Measurements from ENCODE around the gene WFDC2.
A peak's percentile ranks its signal among the peaks of the same experiment; 100 is the strongest.
"Not testable (repeated sequence)": the region's sequence is repeated elsewhere in the genome, so short reads cannot be mapped to it uniquely, and the experiment has no call there.

The WFDC2 gene

DNA sequence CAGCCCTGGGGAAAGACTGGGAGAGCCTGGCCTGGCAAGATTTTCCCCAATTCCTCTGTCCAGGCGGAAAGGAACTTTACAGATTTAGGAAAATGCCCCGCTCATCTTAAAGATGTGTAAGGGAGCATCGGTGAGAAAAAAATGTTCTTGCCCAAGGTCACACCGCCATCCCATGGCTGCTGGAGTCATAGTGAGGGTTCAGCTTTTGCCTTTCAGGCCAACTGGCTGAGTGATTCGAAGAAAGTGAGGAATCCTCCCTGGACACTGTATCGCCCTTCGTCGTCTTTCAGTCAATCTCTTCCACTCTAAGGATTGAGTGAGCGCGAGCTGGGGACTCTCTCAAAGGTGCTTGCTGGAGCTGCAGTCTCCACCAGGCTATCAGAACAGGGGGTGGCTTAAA lies 1.4 kb downstream of the WFDC2 start:
- H3K36me3 ChIP-seq (ENCODE audit: control insufficient read depth, insufficient read depth, low read length), result no peaks in the 10 kb centered on the region
- no peak overlapping the region for H3K27ac ChIP-seq (ENCODE audit: low read depth, low read length)
- peaks cover 11% of the 10 kb centered on the region for H3K4me1 ChIP-seq (ENCODE audit: control insufficient read depth, insufficient read depth, low read length)
- peak overlapping the region; percentile 26 for H3K9ac ChIP-seq (ENCODE audit: low read depth, low read length)
- H3K9me3 ChIP-seq (ENCODE audit: control insufficient read depth, insufficient read depth, low read length), result no peaks in the 10 kb centered on the region
- peak overlapping the region; percentile 67 for H3K4me3 ChIP-seq (ENCODE audit: low read depth, low read length)
- H3K27me3 ChIP-seq (ENCODE audit: control insufficient read depth, insufficient read depth, low read length), result peaks cover 25% of the 10 kb centered on the region

DNA sequence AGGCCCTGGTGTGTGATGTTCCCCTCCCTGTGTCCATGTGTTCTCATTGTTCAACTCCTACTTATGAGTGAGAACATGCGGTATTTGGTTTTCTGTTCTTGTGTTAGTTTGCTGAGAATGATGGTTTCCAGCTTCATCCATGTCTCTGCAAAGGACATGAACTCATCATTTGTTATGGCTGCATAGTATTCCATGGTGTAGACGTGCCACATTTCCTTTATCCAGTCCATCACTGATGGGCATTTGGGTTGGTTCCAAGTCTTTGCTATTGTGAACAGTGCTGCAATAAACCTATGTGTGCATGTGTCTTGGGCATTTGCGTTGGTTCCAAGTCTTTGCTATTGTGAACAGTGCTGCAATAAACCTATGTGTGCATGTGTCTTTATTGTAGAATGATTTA lies 2.7 kb downstream of the WFDC2 start:
- not testable (repeated sequence) for H3K27ac ChIP-seq (ENCODE audit: low read depth, low read length); H3K4me3 ChIP-seq (ENCODE audit: low read depth, low read length); H3K9me3 ChIP-seq (ENCODE audit: control insufficient read depth, insufficient read depth, low read length); H3K36me3 ChIP-seq (ENCODE audit: control insufficient read depth, insufficient read depth, low read length); H3K9ac ChIP-seq (ENCODE audit: low read depth, low read length); H3K4me1 ChIP-seq (ENCODE audit: control insufficient read depth, insufficient read depth, low read length)
- peaks cover 25% of the 10 kb centered on the region for H3K27me3 ChIP-seq (ENCODE audit: control insufficient read depth, insufficient read depth, low read length)

DNA sequence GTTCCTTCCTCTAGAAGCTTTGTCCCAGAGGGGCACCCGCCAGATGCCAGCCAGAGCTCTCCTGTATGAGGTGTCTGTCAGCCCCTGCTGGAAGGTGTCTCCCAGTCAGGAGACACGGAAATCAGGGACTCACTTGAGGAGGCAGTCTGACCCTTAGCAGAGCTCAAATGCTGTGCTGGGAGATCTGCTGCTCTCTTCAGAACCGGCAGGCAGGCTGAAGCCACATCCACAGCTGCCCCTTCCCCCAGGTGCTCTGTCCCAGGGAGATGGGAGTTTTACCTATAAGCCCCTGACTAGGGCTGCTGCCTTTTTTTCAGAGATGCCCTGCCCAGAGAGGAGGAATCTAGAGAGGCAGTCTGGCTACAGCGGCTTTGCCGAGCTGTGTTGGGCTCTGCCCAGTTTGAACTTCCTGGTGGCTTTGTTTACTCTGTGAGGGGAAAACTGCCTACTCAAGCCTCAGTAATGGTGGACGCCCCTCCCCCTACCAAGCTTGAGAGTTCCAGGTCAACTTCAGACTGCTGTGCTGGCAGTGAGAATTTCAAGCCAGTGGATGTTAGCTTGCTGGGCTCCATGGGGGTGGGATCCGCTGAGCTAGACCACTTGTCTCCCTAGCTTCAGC lies 8.1 kb downstream of the WFDC2 start:
- not testable (repeated sequence) for H3K36me3 ChIP-seq (ENCODE audit: control insufficient read depth, insufficient read depth, low read length); H3K27ac ChIP-seq (ENCODE audit: low read depth, low read length); H3K9me3 ChIP-seq (ENCODE audit: control insufficient read depth, insufficient read depth, low read length); H3K4me3 ChIP-seq (ENCODE audit: low read depth, low read length); H3K27me3 ChIP-seq (ENCODE audit: control insufficient read depth, insufficient read depth, low read length); H3K4me1 ChIP-seq (ENCODE audit: control insufficient read depth, insufficient read depth, low read length); H3K9ac ChIP-seq (ENCODE audit: low read depth, low read length)

DNA sequence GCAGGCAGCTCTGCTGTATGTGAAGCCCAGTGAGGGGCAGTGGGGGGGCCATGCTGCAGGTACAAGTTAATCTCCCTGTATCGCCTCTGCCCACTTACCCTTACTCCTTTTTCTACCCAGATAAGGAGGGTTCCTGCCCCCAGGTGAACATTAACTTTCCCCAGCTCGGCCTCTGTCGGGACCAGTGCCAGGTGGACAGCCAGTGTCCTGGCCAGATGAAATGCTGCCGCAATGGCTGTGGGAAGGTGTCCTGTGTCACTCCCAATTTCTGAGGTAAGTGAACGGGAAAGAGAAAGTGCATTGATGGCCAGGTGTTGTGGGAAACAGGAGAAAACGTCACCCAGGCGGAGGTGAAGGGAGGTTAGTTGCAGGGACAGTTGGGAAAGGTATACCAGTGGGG lies 10.3 kb downstream of the WFDC2 start:
- Histone ChIP-seq H3K9me3 (ENCODE audit: control insufficient read depth, insufficient read depth, low read length) (no peaks in the 10 kb centered on the region), H3K4me1 (ENCODE audit: control insufficient read depth, insufficient read depth, low read length) (peaks cover 7% of the 10 kb centered on the region), H3K27ac (ENCODE audit: low read depth, low read length) (no peak overlapping the region), H3K9ac (ENCODE audit: low read depth, low read length) (no peak overlapping the region), H3K27me3 (ENCODE audit: control insufficient read depth, insufficient read depth, low read length) (no peaks in the 10 kb centered on the region), H3K4me3 (ENCODE audit: low read depth, low read length) (no peak overlapping the region), H3K36me3 (ENCODE audit: control insufficient read depth, insufficient read depth, low read length) (no peaks in the 10 kb centered on the region)

DNA sequence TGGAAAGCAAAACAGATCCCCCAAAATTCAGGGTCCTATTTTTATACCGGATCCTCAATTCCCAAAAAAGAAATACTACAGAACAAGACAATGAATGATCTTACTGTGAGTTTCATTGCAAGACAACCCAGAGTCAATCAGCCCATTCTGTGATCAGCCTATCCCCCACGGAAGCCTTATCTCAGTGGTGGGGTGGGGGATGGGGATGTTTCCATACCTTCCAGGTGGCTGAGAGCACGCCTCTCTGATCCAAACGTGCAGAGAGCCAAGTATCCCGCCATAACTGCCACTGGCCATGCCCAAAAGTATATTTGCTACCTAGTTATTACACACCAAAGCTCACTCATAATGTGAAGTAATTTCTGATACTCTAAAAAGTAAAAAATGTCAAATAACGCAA lies 15.1 kb downstream of the WFDC2 start:
- Histone ChIP-seq H3K4me3 (ENCODE audit: low read depth, low read length) (no peak overlapping the region), H3K27me3 (ENCODE audit: control insufficient read depth, insufficient read depth, low read length) (no peaks in the 10 kb centered on the region), H3K36me3 (ENCODE audit: control insufficient read depth, insufficient read depth, low read length) (no peaks in the 10 kb centered on the region)

DNA sequence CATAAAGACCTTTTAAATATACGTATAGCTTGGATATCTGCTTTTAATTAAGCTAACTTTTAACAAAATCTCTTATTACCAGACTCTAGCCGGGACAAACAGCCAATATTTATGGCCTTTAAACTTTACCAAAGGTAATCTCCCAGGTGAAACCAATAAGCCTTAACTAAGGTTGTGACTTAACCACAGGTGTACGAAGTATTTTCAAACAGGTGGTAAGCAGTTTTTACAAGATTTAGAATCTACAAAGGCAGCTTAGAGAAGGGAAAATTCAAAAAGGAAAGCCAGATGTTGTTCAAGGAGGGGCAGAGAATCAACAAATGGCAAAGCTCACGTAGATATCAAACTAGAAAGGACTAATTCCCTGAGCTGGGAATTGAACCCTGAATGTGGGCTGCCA lies 15.8 kb downstream of the WFDC2 start:
- no peak overlapping the region for H3K9ac ChIP-seq (ENCODE audit: low read depth, low read length)
- H3K36me3 ChIP-seq (ENCODE audit: control insufficient read depth, insufficient read depth, low read length), result no peaks in the 10 kb centered on the region
- H3K27me3 ChIP-seq (ENCODE audit: control insufficient read depth, insufficient read depth, low read length), result no peaks in the 10 kb centered on the region
- H3K27ac ChIP-seq (ENCODE audit: low read depth, low read length), result no peak overlapping the region
- no peaks in the 10 kb centered on the region for H3K9me3 ChIP-seq (ENCODE audit: control insufficient read depth, insufficient read depth, low read length)
- peaks cover 13% of the 10 kb centered on the region for H3K4me1 ChIP-seq (ENCODE audit: control insufficient read depth, insufficient read depth, low read length)
- H3K4me3 ChIP-seq (ENCODE audit: low read depth, low read length), result no peak overlapping the region

More for the DNA sequence above, 15.1 kb downstream of the WFDC2 start:
- peaks cover 13% of the 10 kb centered on the region for H3K4me1 ChIP-seq (ENCODE audit: control insufficient read depth, insufficient read depth, low read length)
- no peaks in the 10 kb centered on the region for H3K9me3 ChIP-seq (ENCODE audit: control insufficient read depth, insufficient read depth, low read length)
- no peak overlapping the region for H3K9ac ChIP-seq (ENCODE audit: low read depth, low read length)
- H3K27ac ChIP-seq (ENCODE audit: low read depth, low read length), result no peak overlapping the region

DNA sequence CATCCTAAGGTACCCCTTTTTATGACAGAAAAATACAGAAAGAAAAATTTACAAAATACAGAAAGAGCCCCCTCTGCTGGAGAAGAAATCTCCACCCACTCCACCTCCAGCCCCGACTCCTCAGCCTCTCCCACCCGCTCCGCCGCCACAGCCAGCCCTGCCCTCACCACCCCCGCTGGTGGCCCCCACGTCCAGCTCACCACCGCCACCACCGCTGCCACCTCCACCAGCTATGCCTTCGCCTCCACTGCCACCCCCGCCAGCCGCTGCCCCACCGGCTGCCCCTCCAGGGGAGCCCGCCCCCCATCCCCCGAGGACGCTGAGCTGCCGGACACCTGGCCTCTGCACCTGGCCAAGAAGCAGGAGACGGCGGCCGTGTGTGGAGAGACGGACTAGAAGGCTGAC lies 17.7 kb downstream of the WFDC2 start:
- Histone ChIP-seq H3K4me3 (ENCODE audit: low read depth, low read length) (peak overlapping the region; percentile 34; the same call in 1 of the 2 replicates), H3K27ac (ENCODE audit: low read depth, low read length) (no peak overlapping the region)

DNA sequence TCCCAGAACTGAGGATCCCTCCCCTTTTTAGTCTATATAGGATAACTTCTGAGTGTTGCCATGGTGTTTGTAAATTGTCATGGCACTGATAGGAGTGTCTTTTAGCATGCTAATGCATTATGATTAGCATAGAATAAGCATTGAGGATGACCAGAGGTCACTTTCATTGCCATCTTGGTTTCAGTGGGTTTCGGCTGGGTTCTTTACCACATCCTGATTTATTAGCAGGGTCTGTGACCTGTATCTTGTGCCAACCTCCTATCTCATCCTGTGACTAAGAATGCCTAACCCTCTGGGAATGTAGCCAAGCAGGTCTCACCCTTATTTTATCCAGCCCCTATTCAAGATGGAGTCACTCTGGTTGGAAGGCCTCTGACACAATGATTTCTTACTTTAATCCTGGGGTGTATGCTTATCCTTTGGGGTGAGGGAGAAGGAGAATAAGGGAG lies 19.6 kb downstream of the WFDC2 start:
- no peak overlapping the region for H3K9ac ChIP-seq (ENCODE audit: low read depth, low read length)
- H3K36me3 ChIP-seq (ENCODE audit: control insufficient read depth, insufficient read depth, low read length), result no peaks in the 10 kb centered on the region
- peaks cover 13% of the 10 kb centered on the region for H3K4me1 ChIP-seq (ENCODE audit: control insufficient read depth, insufficient read depth, low read length)
- H3K27ac ChIP-seq (ENCODE audit: low read depth, low read length), result no peak overlapping the region
- H3K9me3 ChIP-seq (ENCODE audit: control insufficient read depth, insufficient read depth, low read length), result no peaks in the 10 kb centered on the region
- H3K4me3 ChIP-seq (ENCODE audit: low read depth, low read length), result no peak overlapping the region
- no peaks in the 10 kb centered on the region for H3K27me3 ChIP-seq (ENCODE audit: control insufficient read depth, insufficient read depth, low read length)

More for the DNA sequence above, 17.7 kb downstream of the WFDC2 start:
- Histone ChIP-seq H3K4me1 (ENCODE audit: control insufficient read depth, insufficient read depth, low read length) (peaks cover 13% of the 10 kb centered on the region), H3K9me3 (ENCODE audit: control insufficient read depth, insufficient read depth, low read length) (no peaks in the 10 kb centered on the region), H3K36me3 (ENCODE audit: control insufficient read depth, insufficient read depth, low read length) (no peaks in the 10 kb centered on the region), H3K27me3 (ENCODE audit: control insufficient read depth, insufficient read depth, low read length) (no peaks in the 10 kb centered on the region), H3K9ac (ENCODE audit: low read depth, low read length) (no peak overlapping the region)

DNA sequence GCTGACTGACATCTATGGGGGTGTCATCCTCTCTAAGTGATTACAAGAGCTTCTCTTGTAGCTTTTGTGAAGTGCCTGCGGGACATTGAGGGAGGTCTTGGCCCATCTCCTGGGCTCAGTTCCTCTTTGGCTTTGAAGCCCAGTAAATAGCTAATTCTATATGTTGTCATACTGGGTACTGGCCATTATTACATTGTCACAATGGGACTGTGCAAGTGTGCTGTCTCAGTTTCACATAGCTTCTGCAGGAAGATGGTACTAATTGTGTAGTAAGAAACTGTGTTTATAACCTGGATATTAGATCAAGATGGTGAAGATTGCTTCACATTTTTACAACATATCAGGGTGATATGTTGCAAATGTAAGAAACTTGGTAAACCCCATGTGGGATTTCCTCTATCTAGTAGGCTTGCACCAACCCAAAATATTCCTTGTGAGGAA lies 26.0 kb downstream of the WFDC2 start:
- H3K4me3 ChIP-seq (ENCODE audit: low read depth, low read length), result no peak overlapping the region
- H3K36me3 ChIP-seq (ENCODE audit: control insufficient read depth, insufficient read depth, low read length), result no peaks in the 10 kb centered on the region
- no peak overlapping the region for H3K9ac ChIP-seq (ENCODE audit: low read depth, low read length)
- H3K27ac ChIP-seq (ENCODE audit: low read depth, low read length), result no peak overlapping the region
- H3K27me3 ChIP-seq (ENCODE audit: control insufficient read depth, insufficient read depth, low read length), result no peaks in the 10 kb centered on the region
- no peaks in the 10 kb centered on the region for H3K4me1 ChIP-seq (ENCODE audit: control insufficient read depth, insufficient read depth, low read length)
- no peaks in the 10 kb centered on the region for H3K9me3 ChIP-seq (ENCODE audit: control insufficient read depth, insufficient read depth, low read length)

DNA sequence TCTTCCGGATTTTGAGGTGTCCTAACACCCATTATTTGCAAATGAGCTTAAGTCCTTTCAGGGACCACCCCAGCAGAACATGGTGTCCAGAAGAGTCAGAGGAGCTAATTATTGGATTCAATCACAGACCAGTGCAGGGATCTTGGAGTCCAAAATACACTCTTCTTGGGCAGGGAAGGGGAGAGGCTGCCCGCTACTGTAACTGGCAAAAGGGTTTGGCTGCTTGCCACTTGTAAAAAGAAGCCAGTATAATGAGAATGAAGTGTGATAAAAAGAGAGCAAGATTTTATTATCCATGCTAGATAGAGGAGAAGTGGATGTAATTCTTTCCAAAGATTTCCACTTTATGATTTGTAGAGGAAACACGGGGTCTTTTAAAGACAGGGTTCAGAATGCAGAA lies 26.6 kb downstream of the WFDC2 start:
- no peak overlapping the region for H3K27ac ChIP-seq (ENCODE audit: low read depth, low read length)
- no peak overlapping the region for H3K4me3 ChIP-seq (ENCODE audit: low read depth, low read length)
- no peaks in the 10 kb centered on the region for H3K27me3 ChIP-seq (ENCODE audit: control insufficient read depth, insufficient read depth, low read length)
- no peaks in the 10 kb centered on the region for H3K9me3 ChIP-seq (ENCODE audit: control insufficient read depth, insufficient read depth, low read length)
- H3K4me1 ChIP-seq (ENCODE audit: control insufficient read depth, insufficient read depth, low read length), result no peaks in the 10 kb centered on the region
- H3K36me3 ChIP-seq (ENCODE audit: control insufficient read depth, insufficient read depth, low read length), result no peaks in the 10 kb centered on the region
- no peak overlapping the region for H3K9ac ChIP-seq (ENCODE audit: low read depth, low read length)

DNA sequence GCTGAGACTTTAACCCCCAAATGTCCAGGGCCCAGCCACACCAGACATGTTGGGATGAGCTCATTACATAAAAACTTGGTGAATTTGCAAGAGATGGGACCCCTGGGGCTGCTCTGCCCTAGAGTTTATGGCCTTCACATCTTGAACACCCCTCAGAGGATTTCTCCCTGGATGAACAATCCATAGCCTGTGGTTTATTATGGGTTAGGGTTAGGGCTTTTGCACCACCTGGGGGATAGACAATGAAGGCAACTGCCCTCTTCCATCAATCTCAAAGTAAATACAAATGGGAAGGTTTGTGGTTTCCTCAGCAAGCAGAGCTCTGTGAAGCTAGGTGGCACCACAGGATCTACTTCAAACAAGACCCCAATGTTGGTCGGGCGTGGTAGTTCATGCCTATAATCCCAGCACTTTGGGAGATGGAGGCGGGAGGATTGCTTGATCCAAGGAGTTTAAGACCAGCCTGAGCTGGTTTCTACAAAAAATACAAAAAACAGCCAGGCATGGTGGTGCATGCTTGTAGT lies 28.5 kb downstream of the WFDC2 start:
- Histone ChIP-seq H3K27me3 (ENCODE audit: control insufficient read depth, insufficient read depth, low read length) (no peaks in the 10 kb centered on the region), H3K4me3 (ENCODE audit: low read depth, low read length) (no peak overlapping the region), H3K27ac (ENCODE audit: low read depth, low read length) (no peak overlapping the region), H3K9me3 (ENCODE audit: control insufficient read depth, insufficient read depth, low read length) (no peaks in the 10 kb centered on the region), H3K9ac (ENCODE audit: low read depth, low read length) (no peak overlapping the region), H3K4me1 (ENCODE audit: control insufficient read depth, insufficient read depth, low read length) (no peaks in the 10 kb centered on the region), H3K36me3 (ENCODE audit: control insufficient read depth, insufficient read depth, low read length) (no peaks in the 10 kb centered on the region)

Measured in HUES48 (cell line).